ENCODE measurements around the gene MRPL18.

MRPL18 gene

DNA sequence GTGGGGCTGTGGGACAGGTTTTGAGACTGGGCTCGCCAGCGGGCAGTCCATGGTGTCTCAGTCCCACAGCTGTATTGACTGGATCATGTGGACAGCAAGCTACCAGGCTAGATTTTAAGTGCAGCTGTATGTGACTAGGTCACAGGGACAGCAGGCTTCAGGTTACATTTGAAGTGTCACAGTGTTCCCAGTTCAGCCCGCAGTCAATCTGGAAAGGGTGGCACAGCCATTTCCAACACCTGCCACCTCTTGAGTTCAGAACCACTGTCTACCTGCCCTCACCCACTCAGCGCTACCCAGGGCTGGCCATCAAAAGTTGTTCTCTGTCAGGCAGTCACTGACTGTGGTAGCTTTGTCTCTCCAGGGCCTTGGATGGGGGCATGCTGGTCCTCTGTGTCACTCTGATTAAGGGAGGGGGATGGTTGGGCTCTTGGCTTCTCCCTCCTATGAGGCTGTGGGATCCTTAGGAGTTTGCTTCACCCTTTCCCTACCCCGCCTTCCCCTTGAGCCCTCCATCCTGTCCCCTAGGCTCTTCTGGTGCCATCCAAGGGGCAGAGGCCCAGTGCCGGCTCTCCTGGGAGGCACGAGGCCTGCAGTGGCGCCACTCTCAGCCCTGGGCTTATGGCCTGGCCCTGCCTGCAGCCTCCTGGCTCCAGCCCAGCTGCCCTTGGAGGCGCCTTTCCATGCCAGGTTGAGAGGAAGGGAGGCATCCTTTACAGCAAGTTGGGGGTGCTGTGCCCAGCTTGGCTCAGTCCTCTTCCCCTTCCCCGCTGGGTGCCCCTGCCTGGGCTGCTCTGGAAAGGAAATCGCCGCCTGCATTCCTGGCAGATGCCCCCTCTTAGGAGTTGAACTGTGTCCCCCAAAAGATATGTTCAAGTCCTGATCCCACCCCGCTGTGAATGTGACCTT is 54.7 kb downstream of the MRPL18 start:
- DNase-seq (ENCODE audit: low read depth) = no peak

All from stimulated activated CD8-positive, alpha-beta memory T cell treated with anti-CD3 and anti-CD28 coated beads, Interleukin-12 subunit alpha, Interleukin-12 subunit beta, amount 100 ng/mL, for 1 hour (primary cell).